ENCODE data around the gene GALNS. TPM values are rescaled to one million over a fixed set of nuclear protein-coding genes. Genes with fewer than 3 reads are reported as not detected.

GALNS gene
- total and polyA plus RNA-seq, 2 donors (not counting 3 experiments of a cell fraction or from before 2014, with no cell fraction given), result 21.8 to 40.2 TPM

GRCh38 chr16:88841521-88842307, 15.0 kb downstream of the GALNS start:
- intact Hi-C loops (cut with micrococcal nuclease) (no loop called here), dilution Hi-C loops (cut with MboI; ENCODE audit: extremely low pct_ligation_motif_present, low sequenced_read_pairs) (no loop called here)
- H4K20me1 ChIP-seq (replicated peaks; ENCODE audit: control insufficient read depth, extremely low read depth, insufficient read depth, low read length), result no peaks in the 10 kb centered on the region
- BruUV-seq (replicated peaks), result no TSS peak
- ChIA-PET CTCF (no interaction called here), POLR2A (no interaction called here)
- H3K4me2 ChIP-seq (ENCODE audit: insufficient read depth, low read length), result no peak overlapping the region
- H3K4me1 ChIP-seq (ENCODE audit: control insufficient read depth, extremely low read depth, insufficient read depth, low read length), result no peaks in the 10 kb centered on the region
- no peak overlapping the region for H3K4me3 ChIP-seq (replicated peaks in 1 of 3; ENCODE audit: insufficient read depth in 1 of 3, low read depth in 1 of 3, low read length in 3 of 3)
- H3K36me3 ChIP-seq (ENCODE audit: control insufficient read depth in 2 of 2, extremely low read depth in 1 of 2, insufficient read depth in 2 of 2, low read length in 2 of 2), result peaks cover 0 to 10% of the 10 kb centered on the region in 2 experiments
- no peak overlapping the region for H3K27ac ChIP-seq (ENCODE audit: insufficient read depth, low read depth, low read length)
- no peaks in the 10 kb centered on the region for H3K9me3 ChIP-seq (replicated peaks; ENCODE audit: control insufficient read depth, insufficient read depth, low read length)
- no peaks in the 10 kb centered on the region for H3K27me3 ChIP-seq (ENCODE audit: control insufficient read depth in 2 of 2, insufficient read depth in 2 of 2, low read length in 2 of 2)
- TF ChIP-seq GATA2 (IDR thresholded peaks at IDR 0.05; ENCODE audit: insufficient read depth, insufficient read length, low read depth, low read length) (no peak), MYC (IDR thresholded peaks at IDR 0.05; ENCODE audit: low read depth, low read length) (no peak), FOS (IDR thresholded peaks at IDR 0.05; ENCODE audit: borderline replicate concordance, insufficient read depth, low read length) (no peak), JUN (IDR thresholded peaks at IDR 0.05; ENCODE audit: borderline replicate concordance, insufficient read depth, insufficient read length, low read depth) (no peak), POLR2A (IDR thresholded peaks at IDR 0.05; ENCODE audit: low read depth, low read length) (no peak), EZH2 (IDR thresholded peaks at IDR 0.05; ENCODE audit: borderline replicate concordance, low read depth, low read length, severe bottlenecking) (no peak), POLR2AphosphoS5 (IDR thresholded peaks at IDR 0.05; ENCODE audit: insufficient read depth, low read depth, low read length) (no peak)
- TF ChIP-seq, protein P1, sequence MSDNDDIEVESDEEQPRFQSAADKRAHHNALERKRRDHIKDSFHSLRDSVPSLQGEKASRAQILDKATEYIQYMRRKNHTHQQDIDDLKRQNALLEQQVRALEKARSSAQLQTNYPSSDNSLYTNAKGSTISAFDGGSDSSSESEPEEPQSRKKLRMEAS (IDR thresholded peaks at IDR 0.05; ENCODE audit: insufficient read depth, insufficient read length), result no peak
- TF ChIP-seq, protein P2, sequence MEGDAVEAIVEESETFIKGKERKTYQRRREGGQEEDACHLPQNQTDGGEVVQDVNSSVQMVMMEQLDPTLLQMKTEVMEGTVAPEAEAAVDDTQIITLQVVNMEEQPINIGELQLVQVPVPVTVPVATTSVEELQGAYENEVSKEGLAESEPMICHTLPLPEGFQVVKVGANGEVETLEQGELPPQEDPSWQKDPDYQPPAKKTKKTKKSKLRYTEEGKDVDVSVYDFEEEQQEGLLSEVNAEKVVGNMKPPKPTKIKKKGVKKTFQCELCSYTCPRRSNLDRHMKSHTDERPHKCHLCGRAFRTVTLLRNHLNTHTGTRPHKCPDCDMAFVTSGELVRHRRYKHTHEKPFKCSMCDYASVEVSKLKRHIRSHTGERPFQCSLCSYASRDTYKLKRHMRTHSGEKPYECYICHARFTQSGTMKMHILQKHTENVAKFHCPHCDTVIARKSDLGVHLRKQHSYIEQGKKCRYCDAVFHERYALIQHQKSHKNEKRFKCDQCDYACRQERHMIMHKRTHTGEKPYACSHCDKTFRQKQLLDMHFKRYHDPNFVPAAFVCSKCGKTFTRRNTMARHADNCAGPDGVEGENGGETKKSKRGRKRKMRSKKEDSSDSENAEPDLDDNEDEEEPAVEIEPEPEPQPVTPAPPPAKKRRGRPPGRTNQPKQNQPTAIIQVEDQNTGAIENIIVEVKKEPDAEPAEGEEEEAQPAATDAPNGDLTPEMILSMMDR (IDR thresholded peaks at IDR 0.05; ENCODE audit: extremely low read depth in 1 of 2, insufficient read depth in 1 of 2, low read depth in 1 of 2, low read length in 2 of 2), result no peak
- FAIRE-seq, result no peak
- no peak overlapping the region for H3K9ac ChIP-seq (replicated peaks; ENCODE audit: extremely low read depth, insufficient read depth, low read length)
- no peak overlapping the region for H2AFZ ChIP-seq (ENCODE audit: low read depth, low read length)
- no peaks in the 10 kb centered on the region for H3K9me1 ChIP-seq (replicated peaks; ENCODE audit: control insufficient read depth, extremely low read depth, insufficient read depth, low read length)
- DNase-seq (ENCODE audit: low read depth, low spot score), result no peak
- H3K79me2 ChIP-seq (ENCODE audit: control insufficient read depth, insufficient read depth, low read length), result no peaks in the 10 kb centered on the region
